ENCODE measurements around the gene RUFY3.

- TF ChIP-seq, protein P1, sequence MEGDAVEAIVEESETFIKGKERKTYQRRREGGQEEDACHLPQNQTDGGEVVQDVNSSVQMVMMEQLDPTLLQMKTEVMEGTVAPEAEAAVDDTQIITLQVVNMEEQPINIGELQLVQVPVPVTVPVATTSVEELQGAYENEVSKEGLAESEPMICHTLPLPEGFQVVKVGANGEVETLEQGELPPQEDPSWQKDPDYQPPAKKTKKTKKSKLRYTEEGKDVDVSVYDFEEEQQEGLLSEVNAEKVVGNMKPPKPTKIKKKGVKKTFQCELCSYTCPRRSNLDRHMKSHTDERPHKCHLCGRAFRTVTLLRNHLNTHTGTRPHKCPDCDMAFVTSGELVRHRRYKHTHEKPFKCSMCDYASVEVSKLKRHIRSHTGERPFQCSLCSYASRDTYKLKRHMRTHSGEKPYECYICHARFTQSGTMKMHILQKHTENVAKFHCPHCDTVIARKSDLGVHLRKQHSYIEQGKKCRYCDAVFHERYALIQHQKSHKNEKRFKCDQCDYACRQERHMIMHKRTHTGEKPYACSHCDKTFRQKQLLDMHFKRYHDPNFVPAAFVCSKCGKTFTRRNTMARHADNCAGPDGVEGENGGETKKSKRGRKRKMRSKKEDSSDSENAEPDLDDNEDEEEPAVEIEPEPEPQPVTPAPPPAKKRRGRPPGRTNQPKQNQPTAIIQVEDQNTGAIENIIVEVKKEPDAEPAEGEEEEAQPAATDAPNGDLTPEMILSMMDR (IDR thresholded peaks at IDR 0.05), result no peak
- no peak for TF ChIP-seq POLR2AphosphoS5 (IDR thresholded peaks at IDR 0.05)
- TF ChIP-seq POLR2A (IDR thresholded peaks at IDR 0.05), result no peak
Observed at GRCh38 chr4:70842761-70843435, 121.1 kb downstream of the RUFY3 start.
